Esophagus muscularis mucosa (tissue), 4 donors: ENCODE data around the gene LRP2BP.

Experiments
- EP300 ChIP-seq: sonication (generic); formaldehyde crosslinking; IDR thresholded peaks from one replicate; pipeline ENCODE4 v1.6.1; 2017; ENCODE audit warnings: antibody characterized with exemption
- POLR2A ChIP-seq: fragments of 450-650 bp; IDR thresholded peaks from one replicate; pipeline ENCODE4 v1.6.1; 2017; ENCODE audit warnings: antibody characterized with exemption, moderate library complexity, mild to moderate bottlenecking, low read depth
- POLR2AphosphoS5 ChIP-seq, 2 donors: sonication (generic); formaldehyde crosslinking; IDR thresholded peaks; one replicate each; pipeline ENCODE4 v1.6.1; 2017; ENCODE audit warnings: antibody characterized with exemption in 2 of 2
- TF ChIP-seq, protein P1 (sequence below), 3 experiments: fragments of 200-600 bp in 2 of 3; fragments of 450-650 bp in 1 of 3; sonication (generic) in 2 of 3; IDR thresholded peaks; one replicate each; pipeline ENCODE4 v1.5.1; 2017 to 2019; ENCODE audit warnings: antibody characterized with exemption in 3 of 3, mild to moderate bottlenecking in 2 of 3, moderate library complexity in 1 of 3

- TF ChIP-seq POLR2AphosphoS5 (IDR thresholded peaks at IDR 0.05) (no peak), POLR2A (no peak), EP300 (no peak)
- TF ChIP-seq, protein P1, sequence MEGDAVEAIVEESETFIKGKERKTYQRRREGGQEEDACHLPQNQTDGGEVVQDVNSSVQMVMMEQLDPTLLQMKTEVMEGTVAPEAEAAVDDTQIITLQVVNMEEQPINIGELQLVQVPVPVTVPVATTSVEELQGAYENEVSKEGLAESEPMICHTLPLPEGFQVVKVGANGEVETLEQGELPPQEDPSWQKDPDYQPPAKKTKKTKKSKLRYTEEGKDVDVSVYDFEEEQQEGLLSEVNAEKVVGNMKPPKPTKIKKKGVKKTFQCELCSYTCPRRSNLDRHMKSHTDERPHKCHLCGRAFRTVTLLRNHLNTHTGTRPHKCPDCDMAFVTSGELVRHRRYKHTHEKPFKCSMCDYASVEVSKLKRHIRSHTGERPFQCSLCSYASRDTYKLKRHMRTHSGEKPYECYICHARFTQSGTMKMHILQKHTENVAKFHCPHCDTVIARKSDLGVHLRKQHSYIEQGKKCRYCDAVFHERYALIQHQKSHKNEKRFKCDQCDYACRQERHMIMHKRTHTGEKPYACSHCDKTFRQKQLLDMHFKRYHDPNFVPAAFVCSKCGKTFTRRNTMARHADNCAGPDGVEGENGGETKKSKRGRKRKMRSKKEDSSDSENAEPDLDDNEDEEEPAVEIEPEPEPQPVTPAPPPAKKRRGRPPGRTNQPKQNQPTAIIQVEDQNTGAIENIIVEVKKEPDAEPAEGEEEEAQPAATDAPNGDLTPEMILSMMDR (IDR thresholded peaks at IDR 0.05) = no peak
Measured at GRCh38 chr4:185445209-185445608, 49.5 kb upstream of the LRP2BP start.
